GM12878 (cell line): ENCODE measurements around the gene TMPRSS13. TPM values are rescaled to one million over a fixed set of nuclear protein-coding genes. Genes with fewer than 3 reads are reported as not detected.

Source experiments
- CHD4 ChIP-seq: fragments of 200-600 bp; sonication (generic); IDR thresholded peaks from 2 replicates; pipeline ENCODE4 v1.6.1; 2016; ENCODE audit warnings: mild to moderate bottlenecking
- CREB1 ChIP-seq: IDR thresholded peaks from 2 replicates; pipeline ENCODE4 v1.6.1; 2012; ENCODE audit warnings: low read depth, mild to moderate bottlenecking, inconsistent platforms
- FOXK2 ChIP-seq: fragments of 450-650 bp; IDR thresholded peaks from 2 replicates; pipeline ENCODE4 v1.6.1; 2017; ENCODE audit warnings: mild to moderate bottlenecking, moderate library complexity
- IKZF2 ChIP-seq, 2 experiments: fragments of 450-650 bp; IDR thresholded peaks; 2 replicates each; pipeline ENCODE4 v1.6.1; 2017; ENCODE audit warnings: mild to moderate bottlenecking in 2 of 2, moderate library complexity in 2 of 2
- JUNB ChIP-seq: IDR thresholded peaks from 2 replicates; pipeline ENCODE4 v1.6.1; 2016; ENCODE audit warnings: antibody characterized with exemption, mild to moderate bottlenecking
- LARP7 ChIP-seq: fragments of 450-650 bp; IDR thresholded peaks from 2 replicates; pipeline ENCODE4 v1.6.1; 2017; ENCODE audit warnings: mild to moderate bottlenecking
- MXI1 ChIP-seq: fragments of 150-350 bp; IDR thresholded peaks from 2 replicates; pipeline ENCODE4 v1.6.1; 2011; ENCODE audit warnings: low read depth, mild to moderate bottlenecking, inconsistent platforms, low read length, improper control_type of control experiment
- SIN3A ChIP-seq: IDR thresholded peaks from 2 replicates; pipeline ENCODE4 v1.6.1; 2012; ENCODE audit warnings: low read depth, low read length, improper control_type of control experiment
- TARDBP ChIP-seq: IDR thresholded peaks from 2 replicates; pipeline ENCODE4 v1.6.1; 2016; ENCODE audit warnings: borderline replicate concordance
- ZNF384 ChIP-seq: IDR thresholded peaks from 2 replicates; pipeline ENCODE4 v1.6.1; 2012; ENCODE audit warnings: low read depth, mild to moderate bottlenecking, low read length, improper control_type of control experiment, borderline replicate concordance
- polyA plus RNA-seq, 11 experiments: library from polyadenylated mRNA; depleted of rRNA in 4 of 11; unstranded in 6 of 11; stranded (reverse) in 5 of 11; fragments of >200 nt; fragmentation: Nextera tagmentation in 4 of 11; fragmentation: Illumina TruSeq in 1 of 11; extraction: Ambion mirVana in 4 of 11; extraction: Trizol in 1 of 11; gene quantifications; 1 replicate in 1 of 11; 2 replicates in 10 of 11; pipeline versions ENCODE4 v1.2.1 to v1.2.3, GENCODE V29; 2011 to 2016; ENCODE audit warnings: inconsistent platforms in 2 of 11, missing spikeins in 2 of 11, low read depth in 1 of 11
- total RNA-seq, 4 experiments: library from RNA; depleted of rRNA in 3 of 4; stranded (reverse); fragments of >200 nt in 3 of 4; fragmentation: Illumina TruSeq in 1 of 4; extraction: Trizol in 1 of 4; gene quantifications; 2 replicates each; pipeline versions ENCODE4 v1.2.1 to v1.2.3, GENCODE V29; 2013 to 2021
- TF ChIP-seq, protein P1 (sequence below): fragments of 450-650 bp; IDR thresholded peaks from 2 replicates; pipeline ENCODE4 v1.6.1; 2017; ENCODE audit warnings: low read depth, mild to moderate bottlenecking, moderate library complexity
- TF ChIP-seq, protein P2 (sequence below): fragments of 450-650 bp; IDR thresholded peaks from 2 replicates; pipeline ENCODE4 v1.6.1; 2017; ENCODE audit warnings: mild to moderate bottlenecking

TMPRSS13 gene
- total and polyA plus RNA-seq, 10 of the 15 experiments (the other 5 are each of a cell fraction or from before 2014, with no cell fraction given), result 0.05 to 0.50 (median 0.26) TPM; not detected in 2

DNA sequence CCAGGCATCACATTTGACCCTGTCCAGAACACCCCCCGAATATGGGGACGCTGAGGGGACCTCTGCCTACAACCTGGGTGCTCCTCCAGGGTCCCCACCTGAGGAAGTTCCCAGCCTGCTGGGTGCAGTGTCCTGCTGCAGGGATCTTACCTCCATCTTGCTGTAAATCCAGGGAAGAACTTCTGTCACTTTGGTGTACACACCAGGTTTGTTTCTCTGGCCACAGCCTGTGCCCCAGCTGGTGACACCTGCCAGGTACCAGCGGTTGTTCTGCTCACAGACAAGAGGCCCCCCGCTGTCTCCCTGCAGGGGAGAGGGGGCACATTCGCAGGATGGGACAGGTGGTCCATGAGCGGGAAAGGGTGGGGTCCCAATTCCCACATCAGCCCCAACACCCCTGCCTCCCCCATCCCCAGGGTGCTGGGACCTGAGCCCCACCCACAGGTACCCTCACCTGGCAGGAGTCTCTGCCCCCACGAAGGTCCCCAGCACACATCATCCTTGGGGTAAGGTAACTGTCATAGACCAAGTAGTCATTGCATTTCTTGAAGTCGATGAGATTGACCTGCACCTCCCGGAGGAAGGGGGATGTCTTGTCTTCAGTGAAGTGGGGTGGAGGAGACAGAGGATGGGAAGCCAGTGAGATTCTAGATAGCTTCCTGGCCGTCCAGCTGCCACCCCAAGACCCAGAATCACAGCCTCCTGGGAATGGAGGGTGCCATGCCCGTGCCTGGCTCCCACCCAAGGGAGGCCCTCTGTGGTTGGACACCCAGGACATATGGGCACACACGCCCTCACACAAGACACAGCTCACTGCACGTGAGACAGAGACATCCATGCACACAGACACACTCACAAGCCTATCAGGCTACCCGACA is 25.5 kb downstream of the TMPRSS13 start (continued):
- TF ChIP-seq, protein P1, sequence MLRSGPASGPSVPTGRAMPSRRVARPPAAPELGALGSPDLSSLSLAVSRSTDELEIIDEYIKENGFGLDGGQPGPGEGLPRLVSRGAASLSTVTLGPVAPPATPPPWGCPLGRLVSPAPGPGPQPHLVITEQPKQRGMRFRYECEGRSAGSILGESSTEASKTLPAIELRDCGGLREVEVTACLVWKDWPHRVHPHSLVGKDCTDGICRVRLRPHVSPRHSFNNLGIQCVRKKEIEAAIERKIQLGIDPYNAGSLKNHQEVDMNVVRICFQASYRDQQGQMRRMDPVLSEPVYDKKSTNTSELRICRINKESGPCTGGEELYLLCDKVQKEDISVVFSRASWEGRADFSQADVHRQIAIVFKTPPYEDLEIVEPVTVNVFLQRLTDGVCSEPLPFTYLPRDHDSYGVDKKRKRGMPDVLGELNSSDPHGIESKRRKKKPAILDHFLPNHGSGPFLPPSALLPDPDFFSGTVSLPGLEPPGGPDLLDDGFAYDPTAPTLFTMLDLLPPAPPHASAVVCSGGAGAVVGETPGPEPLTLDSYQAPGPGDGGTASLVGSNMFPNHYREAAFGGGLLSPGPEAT, result no peak
- TF ChIP-seq IKZF2 (IDR thresholded peaks at IDR 0.05) (no peak), CREB1 (no peak), ZNF384 (no peak), SIN3A (no peak), TARDBP (no peak), MXI1 (no peak), JUNB (no peak), FOXK2 (no peak), CHD4 (no peak), LARP7 (no peak)
- TF ChIP-seq, protein P2, sequence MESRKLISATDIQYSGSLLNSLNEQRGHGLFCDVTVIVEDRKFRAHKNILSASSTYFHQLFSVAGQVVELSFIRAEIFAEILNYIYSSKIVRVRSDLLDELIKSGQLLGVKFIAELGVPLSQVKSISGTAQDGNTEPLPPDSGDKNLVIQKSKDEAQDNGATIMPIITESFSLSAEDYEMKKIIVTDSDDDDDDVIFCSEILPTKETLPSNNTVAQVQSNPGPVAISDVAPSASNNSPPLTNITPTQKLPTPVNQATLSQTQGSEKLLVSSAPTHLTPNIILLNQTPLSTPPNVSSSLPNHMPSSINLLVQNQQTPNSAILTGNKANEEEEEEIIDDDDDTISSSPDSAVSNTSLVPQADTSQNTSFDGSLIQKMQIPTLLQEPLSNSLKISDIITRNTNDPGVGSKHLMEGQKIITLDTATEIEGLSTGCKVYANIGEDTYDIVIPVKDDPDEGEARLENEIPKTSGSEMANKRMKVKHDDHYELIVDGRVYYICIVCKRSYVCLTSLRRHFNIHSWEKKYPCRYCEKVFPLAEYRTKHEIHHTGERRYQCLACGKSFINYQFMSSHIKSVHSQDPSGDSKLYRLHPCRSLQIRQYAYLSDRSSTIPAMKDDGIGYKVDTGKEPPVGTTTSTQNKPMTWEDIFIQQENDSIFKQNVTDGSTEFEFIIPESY, result no peak
